H1 (cell line): Measurements from ENCODE around the gene PIANP. TPM values are rescaled to one million over a fixed set of nuclear protein-coding genes. Genes with fewer than 3 reads are reported as not detected.

Experiments
- BACH1 ChIP-seq: IDR thresholded peaks from 2 replicates; pipeline ENCODE4 v1.6.1; 2012; ENCODE audit warnings: low read length, improper control_type of control experiment
- BCL11A ChIP-seq, 2 experiments: IDR thresholded peaks; one replicate each; pipeline ENCODE4 v1.6.1; 2011; ENCODE audit warnings: low read depth in 2 of 2, low read length in 2 of 2, mild to moderate bottlenecking in 2 of 2
- CBX5 ChIP-seq: fragments of 300-800, 300-1000 bp; sonication (generic); IDR thresholded peaks from 2 replicates; pipeline ENCODE4 v1.7.1; 2016; ENCODE audit warnings: antibody characterized with exemption, low read length, low read depth
- EZH2 ChIP-seq: fragments of 200-600 bp; sonication (generic); IDR thresholded peaks from 2 replicates; pipeline ENCODE4 v1.7.1; 2012; ENCODE audit warnings: low read depth, mild to moderate bottlenecking, moderate library complexity, low read length, inconsistent platforms; ENCODE audit not compliant: severe bottlenecking
- RAD21 ChIP-seq, 2 experiments: IDR thresholded peaks in 1 of 2; conservative IDR thresholded peaks in 1 of 2; 2 replicates each; pipeline ENCODE4 v1.6.1; 2011; ENCODE audit warnings: low read depth in 2 of 2, low read length in 2 of 2, improper control_type of control experiment in 1 of 2, inconsistent platforms in 1 of 2, mild to moderate bottlenecking in 1 of 2, moderate library complexity in 1 of 2
- SIN3A ChIP-seq, 2 experiments: IDR thresholded peaks in 1 of 2; conservative IDR thresholded peaks in 1 of 2; 2 replicates each; pipeline ENCODE4 v1.6.1; 2011 to 2012; ENCODE audit warnings: low read length in 2 of 2, improper control_type of control experiment in 1 of 2, low read depth in 1 of 2, mild to moderate bottlenecking in 1 of 2
- SP2 ChIP-seq: IDR thresholded peaks from 2 replicates; pipeline ENCODE4 v1.6.1; 2012; ENCODE audit warnings: mild to moderate bottlenecking, low read length, inconsistent platforms
- TBP ChIP-seq: IDR thresholded peaks from 2 replicates; pipeline ENCODE4 v1.6.1; 2011; ENCODE audit warnings: low read depth, low read length, improper control_type of control experiment
- YY1 ChIP-seq: IDR thresholded peaks from 2 replicates; pipeline ENCODE4 v1.6.1; 2011; ENCODE audit warnings: low read depth, mild to moderate bottlenecking, low read length
- polyA plus RNA-seq, 7 experiments: library from polyadenylated mRNA; depleted of rRNA in 3 of 7; stranded (reverse) in 5 of 7; unstranded in 2 of 7; fragments of >200 nt in 5 of 7; fragments of 200-250 nt in 2 of 7; gene quantifications; 1 replicate in 5 of 7; 2 replicates in 1 of 7; 4 replicates in 1 of 7; pipeline versions ENCODE4 v1.2.1 to v1.2.3, GENCODE V29; 2011 to 2013; ENCODE audit warnings: missing spikeins in 2 of 7, mixed read lengths in 2 of 7
- total RNA-seq: library from RNA; stranded (reverse); fragmentation: NEBNext Ultra II Directional; extraction: Animal tissue kit (Norgen Biotek cat#: 25700); gene quantifications from 2 replicates; pipeline ENCODE4 v1.2.1, GENCODE V29; 2021
- TF ChIP-seq, protein P1 (sequence below): fragments of 300-600 bp; sonication (generic); IDR thresholded peaks from 2 replicates; pipeline ENCODE4 v1.7.1; 2012; ENCODE audit warnings: low read length, moderate library complexity, mild to moderate bottlenecking, inconsistent platforms; ENCODE audit not compliant: insufficient replicate concordance
- TF ChIP-seq, protein P2 (sequence below): IDR thresholded peaks from 2 replicates; pipeline ENCODE4 v1.6.1; 2011; ENCODE audit warnings: low read depth, mild to moderate bottlenecking, low read length; ENCODE audit not compliant: insufficient read depth

PIANP gene
- total and polyA plus RNA-seq, 2 of the 8 experiments (the other 6 are each of a cell fraction or from before 2014, with no cell fraction given), result 6.3 to 9.8 TPM

DNA sequence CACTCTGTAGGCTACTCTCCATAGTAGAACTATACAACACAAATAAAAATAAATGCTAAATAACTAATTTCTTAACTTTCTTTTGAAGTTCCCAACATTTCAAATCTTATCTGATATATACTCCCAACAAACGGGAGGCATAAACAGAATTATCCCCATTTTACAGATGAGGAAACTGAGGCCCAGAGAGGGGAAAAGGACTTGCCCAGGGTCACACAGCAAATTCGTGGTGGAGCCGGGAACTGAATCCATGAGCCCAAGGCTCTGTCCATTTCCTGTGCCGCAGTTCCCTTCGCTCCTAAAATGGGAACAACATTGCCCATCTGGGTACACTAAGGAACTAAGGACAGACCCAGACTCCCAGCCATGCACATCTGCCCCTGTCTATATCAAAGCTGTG lies 23.7 kb downstream of the PIANP start (continued):
- TF ChIP-seq, protein P1, sequence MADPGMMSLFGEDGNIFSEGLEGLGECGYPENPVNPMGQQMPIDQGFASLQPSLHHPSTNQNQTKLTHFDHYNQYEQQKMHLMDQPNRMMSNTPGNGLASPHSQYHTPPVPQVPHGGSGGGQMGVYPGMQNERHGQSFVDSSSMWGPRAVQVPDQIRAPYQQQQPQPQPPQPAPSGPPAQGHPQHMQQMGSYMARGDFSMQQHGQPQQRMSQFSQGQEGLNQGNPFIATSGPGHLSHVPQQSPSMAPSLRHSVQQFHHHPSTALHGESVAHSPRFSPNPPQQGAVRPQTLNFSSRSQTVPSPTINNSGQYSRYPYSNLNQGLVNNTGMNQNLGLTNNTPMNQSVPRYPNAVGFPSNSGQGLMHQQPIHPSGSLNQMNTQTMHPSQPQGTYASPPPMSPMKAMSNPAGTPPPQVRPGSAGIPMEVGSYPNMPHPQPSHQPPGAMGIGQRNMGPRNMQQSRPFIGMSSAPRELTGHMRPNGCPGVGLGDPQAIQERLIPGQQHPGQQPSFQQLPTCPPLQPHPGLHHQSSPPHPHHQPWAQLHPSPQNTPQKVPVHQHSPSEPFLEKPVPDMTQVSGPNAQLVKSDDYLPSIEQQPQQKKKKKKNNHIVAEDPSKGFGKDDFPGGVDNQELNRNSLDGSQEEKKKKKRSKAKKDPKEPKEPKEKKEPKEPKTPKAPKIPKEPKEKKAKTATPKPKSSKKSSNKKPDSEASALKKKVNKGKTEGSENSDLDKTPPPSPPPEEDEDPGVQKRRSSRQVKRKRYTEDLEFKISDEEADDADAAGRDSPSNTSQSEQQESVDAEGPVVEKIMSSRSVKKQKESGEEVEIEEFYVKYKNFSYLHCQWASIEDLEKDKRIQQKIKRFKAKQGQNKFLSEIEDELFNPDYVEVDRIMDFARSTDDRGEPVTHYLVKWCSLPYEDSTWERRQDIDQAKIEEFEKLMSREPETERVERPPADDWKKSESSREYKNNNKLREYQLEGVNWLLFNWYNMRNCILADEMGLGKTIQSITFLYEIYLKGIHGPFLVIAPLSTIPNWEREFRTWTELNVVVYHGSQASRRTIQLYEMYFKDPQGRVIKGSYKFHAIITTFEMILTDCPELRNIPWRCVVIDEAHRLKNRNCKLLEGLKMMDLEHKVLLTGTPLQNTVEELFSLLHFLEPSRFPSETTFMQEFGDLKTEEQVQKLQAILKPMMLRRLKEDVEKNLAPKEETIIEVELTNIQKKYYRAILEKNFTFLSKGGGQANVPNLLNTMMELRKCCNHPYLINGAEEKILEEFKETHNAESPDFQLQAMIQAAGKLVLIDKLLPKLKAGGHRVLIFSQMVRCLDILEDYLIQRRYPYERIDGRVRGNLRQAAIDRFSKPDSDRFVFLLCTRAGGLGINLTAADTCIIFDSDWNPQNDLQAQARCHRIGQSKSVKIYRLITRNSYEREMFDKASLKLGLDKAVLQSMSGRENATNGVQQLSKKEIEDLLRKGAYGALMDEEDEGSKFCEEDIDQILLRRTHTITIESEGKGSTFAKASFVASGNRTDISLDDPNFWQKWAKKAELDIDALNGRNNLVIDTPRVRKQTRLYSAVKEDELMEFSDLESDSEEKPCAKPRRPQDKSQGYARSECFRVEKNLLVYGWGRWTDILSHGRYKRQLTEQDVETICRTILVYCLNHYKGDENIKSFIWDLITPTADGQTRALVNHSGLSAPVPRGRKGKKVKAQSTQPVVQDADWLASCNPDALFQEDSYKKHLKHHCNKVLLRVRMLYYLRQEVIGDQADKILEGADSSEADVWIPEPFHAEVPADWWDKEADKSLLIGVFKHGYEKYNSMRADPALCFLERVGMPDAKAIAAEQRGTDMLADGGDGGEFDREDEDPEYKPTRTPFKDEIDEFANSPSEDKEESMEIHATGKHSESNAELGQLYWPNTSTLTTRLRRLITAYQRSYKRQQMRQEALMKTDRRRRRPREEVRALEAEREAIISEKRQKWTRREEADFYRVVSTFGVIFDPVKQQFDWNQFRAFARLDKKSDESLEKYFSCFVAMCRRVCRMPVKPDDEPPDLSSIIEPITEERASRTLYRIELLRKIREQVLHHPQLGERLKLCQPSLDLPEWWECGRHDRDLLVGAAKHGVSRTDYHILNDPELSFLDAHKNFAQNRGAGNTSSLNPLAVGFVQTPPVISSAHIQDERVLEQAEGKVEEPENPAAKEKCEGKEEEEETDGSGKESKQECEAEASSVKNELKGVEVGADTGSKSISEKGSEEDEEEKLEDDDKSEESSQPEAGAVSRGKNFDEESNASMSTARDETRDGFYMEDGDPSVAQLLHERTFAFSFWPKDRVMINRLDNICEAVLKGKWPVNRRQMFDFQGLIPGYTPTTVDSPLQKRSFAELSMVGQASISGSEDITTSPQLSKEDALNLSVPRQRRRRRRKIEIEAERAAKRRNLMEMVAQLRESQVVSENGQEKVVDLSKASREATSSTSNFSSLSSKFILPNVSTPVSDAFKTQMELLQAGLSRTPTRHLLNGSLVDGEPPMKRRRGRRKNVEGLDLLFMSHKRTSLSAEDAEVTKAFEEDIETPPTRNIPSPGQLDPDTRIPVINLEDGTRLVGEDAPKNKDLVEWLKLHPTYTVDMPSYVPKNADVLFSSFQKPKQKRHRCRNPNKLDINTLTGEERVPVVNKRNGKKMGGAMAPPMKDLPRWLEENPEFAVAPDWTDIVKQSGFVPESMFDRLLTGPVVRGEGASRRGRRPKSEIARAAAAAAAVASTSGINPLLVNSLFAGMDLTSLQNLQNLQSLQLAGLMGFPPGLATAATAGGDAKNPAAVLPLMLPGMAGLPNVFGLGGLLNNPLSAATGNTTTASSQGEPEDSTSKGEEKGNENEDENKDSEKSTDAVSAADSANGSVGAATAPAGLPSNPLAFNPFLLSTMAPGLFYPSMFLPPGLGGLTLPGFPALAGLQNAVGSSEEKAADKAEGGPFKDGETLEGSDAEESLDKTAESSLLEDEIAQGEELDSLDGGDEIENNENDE, result no peak
- TF ChIP-seq BACH1, result no peak
- TF ChIP-seq EZH2, result no peak
- TF ChIP-seq YY1, result no peak
- TF ChIP-seq CBX5, result no peak
- no peak for TF ChIP-seq RAD21 (IDR thresholded peaks at IDR 0.05 in 1 of 2, conservative IDR thresholded peaks at IDR 0.05 in 1 of 2; ENCODE audit: low read depth in 2 of 2, low read length in 2 of 2)
- no peak for TF ChIP-seq BCL11A (IDR thresholded peaks at IDR 0.05; ENCODE audit: low read depth in 2 of 2, low read length in 2 of 2)
- no peak for TF ChIP-seq SIN3A (conservative IDR thresholded peaks at IDR 0.05 in 1 of 2, IDR thresholded peaks at IDR 0.05 in 1 of 2; ENCODE audit: low read depth in 1 of 2, low read length in 2 of 2)
- TF ChIP-seq, protein P2, sequence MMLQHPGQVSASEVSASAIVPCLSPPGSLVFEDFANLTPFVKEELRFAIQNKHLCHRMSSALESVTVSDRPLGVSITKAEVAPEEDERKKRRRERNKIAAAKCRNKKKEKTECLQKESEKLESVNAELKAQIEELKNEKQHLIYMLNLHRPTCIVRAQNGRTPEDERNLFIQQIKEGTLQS, result no peak
- no peak for TF ChIP-seq TBP
- TF ChIP-seq SP2, result no peak
